Choroid plexus epithelial cell (primary cell): ENCODE results near the gene SIRPD.
"Not testable (repeated sequence)": the region's sequence is repeated elsewhere in the genome, so short reads cannot be mapped to it uniquely, and the experiment has no call there.

ENCODE experiments used
- DNase-seq: peaks from one replicate; pipeline ENCODE4 v3.0.0-alpha.2; 2010; ENCODE audit warnings: low read depth
- H3K4me3 ChIP-seq: 2 replicates; pipeline ENCODE4 v1.5.1; 2011; ENCODE audit warnings: low read depth, mild to moderate bottlenecking, control low read depth, low read length, moderate library complexity
- TF ChIP-seq, protein P1 (sequence below): conservative IDR thresholded peaks from 2 replicates; pipeline ENCODE4 v1.5.1; 2011; ENCODE audit warnings: low read depth, mild to moderate bottlenecking, control low read depth, inconsistent platforms, low read length, moderate library complexity

The SIRPD gene

DNA sequence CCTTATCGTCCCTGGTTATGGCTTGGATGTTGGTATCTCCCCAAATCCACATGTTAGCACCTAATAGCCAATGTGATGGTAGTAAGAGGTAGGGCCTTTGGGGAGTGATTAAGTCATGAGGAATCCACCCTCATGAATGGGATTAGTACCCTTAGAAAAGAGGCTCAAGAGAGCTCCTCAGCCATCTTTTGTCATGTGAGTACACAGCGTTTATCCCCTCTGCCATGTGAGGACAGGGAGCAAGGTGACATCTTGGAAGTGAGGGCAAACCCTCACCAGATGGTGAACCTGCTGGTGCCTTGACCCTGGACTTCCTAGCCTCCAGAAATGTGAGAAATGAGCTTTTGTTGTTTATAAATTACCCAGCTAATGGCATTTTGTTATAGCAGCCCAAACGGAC, 50.2 kb downstream of the SIRPD start:
- TF ChIP-seq, protein P1, sequence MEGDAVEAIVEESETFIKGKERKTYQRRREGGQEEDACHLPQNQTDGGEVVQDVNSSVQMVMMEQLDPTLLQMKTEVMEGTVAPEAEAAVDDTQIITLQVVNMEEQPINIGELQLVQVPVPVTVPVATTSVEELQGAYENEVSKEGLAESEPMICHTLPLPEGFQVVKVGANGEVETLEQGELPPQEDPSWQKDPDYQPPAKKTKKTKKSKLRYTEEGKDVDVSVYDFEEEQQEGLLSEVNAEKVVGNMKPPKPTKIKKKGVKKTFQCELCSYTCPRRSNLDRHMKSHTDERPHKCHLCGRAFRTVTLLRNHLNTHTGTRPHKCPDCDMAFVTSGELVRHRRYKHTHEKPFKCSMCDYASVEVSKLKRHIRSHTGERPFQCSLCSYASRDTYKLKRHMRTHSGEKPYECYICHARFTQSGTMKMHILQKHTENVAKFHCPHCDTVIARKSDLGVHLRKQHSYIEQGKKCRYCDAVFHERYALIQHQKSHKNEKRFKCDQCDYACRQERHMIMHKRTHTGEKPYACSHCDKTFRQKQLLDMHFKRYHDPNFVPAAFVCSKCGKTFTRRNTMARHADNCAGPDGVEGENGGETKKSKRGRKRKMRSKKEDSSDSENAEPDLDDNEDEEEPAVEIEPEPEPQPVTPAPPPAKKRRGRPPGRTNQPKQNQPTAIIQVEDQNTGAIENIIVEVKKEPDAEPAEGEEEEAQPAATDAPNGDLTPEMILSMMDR = no peak
- no peak overlapping the region for H3K4me3 ChIP-seq
- DNase-seq = no peak

DNA sequence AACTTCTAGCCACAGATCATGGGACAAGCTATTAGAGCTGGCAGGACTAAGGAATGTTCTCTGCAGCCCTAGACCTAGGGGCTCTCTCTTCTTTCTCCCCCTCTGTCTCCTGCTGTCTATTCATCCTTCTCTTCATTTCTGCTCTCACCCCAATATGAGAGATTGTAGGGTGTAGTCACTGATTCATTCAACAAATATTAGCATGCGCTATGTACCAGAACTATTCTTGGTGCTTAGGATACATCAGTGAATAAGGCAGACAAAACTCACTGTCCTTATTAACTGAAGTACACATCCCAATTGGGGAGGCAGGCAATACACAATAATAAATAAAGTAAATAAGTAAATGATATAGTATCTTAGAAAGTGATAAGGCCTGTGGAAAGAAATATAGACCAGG, 51.6 kb downstream of the SIRPD start:
- TF ChIP-seq, protein P1 = no peak

DNA sequence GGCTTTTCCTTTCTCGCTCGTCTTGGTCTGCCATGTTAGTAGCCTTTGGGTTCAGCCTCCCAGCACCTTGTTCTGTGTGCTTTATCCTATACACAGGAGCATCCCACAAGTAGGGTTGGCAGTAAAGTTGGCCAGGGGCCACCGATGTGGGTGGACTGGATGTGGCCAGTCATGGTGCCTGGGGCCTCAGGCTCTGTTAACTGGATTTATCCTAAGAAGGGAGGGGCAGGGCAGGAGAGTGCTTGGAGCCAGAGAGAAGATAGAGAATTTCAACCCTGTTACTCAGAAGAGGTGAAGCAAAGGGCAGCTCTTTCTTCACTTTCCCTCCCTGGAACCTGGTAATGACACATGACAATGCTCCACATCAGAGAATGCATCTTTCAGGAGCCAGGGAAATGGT, 52.1 kb downstream of the SIRPD start:
- H3K4me3 ChIP-seq = no peak overlapping the region
- TF ChIP-seq, protein P1 = no peak
- no peak for DNase-seq

More for the DNA sequence above, 51.6 kb downstream of the SIRPD start:
- DNase-seq = no peak
- no peak overlapping the region for H3K4me3 ChIP-seq

DNA sequence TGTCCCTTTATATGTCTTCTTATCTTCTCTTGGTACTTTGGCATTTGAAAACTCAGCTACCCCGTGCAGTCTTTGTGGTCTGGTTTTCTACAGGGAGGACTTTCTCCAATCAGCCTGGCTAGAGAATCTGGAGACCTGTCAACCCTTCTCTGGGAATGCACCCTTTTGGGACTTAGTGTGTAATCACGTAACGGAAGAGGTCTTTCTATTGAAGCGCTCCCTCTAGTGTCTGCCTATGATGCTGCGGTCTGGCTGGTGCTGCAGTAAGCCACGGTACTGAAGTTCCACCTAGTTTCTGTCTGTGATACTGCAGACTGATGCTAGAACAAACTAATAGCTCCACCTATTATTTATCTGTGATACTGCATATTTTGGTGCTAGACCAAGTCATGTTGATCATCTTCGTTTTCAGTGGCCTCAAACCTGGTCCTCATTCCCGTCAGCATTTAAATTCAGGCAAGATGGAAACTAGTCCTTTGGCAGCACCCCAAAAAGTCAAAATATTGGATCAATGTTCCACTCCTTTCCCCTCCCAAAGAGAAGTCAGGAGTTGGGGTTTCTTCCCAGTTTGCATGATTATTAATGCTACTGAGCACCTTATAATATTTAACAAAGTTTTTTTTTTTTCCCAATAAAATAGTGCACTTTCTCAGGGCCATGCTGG, 53.8 kb downstream of the SIRPD start:
- TF ChIP-seq, protein P1 = peak; percentile 100
- DNase-seq = peak; percentile 97
- no peak overlapping the region for H3K4me3 ChIP-seq

DNA sequence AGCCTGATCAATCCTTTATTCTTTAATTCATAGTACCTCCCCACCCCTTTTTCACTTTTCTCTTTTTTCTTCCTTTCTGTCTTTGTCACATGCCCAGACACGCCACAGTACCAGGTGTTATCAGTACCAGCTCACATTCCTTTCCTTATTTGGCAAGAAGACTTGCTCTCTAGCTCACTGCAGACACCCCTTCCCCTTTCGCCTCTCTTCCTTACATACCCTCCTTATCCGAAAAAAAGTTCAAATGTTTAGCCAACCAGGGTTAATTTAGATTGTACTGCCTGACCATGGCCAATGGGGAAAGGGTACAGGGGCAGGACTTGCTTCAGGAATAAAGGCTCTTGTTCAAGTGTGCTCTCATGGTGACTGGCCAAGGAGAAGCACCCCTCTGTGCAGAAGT, 57.0 kb downstream of the SIRPD start:
- TF ChIP-seq, protein P1 = no peak
- no peak overlapping the region for H3K4me3 ChIP-seq
- no peak for DNase-seq

DNA sequence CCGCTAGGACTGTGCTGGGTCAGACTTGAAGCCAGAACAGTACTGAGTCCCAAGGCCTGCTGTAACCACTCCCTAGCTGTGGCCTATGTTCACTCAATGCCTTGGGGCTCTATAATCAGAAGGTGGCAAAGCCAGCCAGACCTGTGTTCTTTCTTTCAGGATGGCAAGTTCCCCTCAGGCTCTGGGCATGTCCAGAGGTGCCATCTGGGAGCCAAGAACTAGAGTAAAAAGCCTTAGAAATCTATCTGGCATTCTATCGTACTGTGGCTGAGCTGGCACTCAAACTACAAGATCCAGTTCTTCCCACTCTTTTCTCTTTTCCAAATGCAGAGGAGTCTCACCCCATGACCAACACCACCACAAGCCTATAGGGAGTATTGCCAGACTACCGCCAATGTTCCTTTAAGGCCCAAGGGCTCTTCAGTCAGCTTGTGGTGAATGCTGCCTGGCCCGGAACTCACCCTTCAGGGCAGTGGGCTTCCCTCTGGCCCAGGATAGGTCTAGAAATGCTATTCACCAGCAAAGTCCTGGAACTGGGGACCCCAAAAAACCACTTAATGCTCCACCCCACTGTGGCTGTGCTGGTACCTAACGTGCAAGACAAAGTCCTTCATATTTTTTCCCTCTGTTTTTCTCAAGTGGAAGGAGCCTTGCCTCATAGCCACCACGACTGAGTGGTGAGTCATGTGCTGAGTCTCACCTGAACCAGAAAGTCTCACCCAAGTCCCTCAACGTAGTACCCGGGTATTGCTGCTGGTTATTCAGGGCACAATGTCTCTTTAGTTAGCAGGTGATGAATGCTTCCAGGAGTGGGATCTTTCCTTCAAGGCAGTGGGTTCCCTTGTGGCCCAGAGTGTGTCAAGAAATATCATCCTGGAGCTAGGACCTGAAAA, 57.7 kb downstream of the SIRPD start:
- H3K4me3 ChIP-seq = no peak overlapping the region
- TF ChIP-seq, protein P1 = no peak
- no peak for DNase-seq

DNA sequence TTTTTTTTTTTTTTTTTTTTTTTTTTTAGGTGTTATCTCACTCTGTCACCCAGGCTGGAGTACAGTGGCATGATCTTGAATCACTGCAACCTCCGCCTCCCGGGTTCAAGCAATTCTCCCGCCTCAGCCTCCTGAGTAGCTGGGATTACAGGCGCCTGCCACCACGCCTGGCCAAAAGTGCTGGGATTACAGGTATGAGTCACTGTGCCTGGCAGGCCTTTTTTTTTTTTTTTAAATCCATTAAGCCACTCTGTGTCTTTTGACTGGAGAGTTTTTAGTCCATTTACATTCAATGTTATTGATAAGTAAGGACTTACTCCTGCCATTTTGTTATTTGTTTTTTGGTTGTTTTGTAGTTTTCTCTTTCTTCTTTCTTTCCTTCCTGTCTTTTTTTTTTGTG, 60.1 kb downstream of the SIRPD start:
- not testable (repeated sequence) for H3K4me3 ChIP-seq, DNase-seq
